ENCODE measurements around the gene SGPL1. TPM values are rescaled to one million over a fixed set of nuclear protein-coding genes. Genes with fewer than 3 reads are reported as not detected.

SGPL1 gene
- total RNA-seq, 2 experiments from 2014 or later: 13.7 to 16.6 TPM

- ATAC-seq (no peak), DNase-seq (no peak)
- H3K4me3 Mint-ChIP-seq: no peak overlapping the region
- intact Hi-C loops (cut with micrococcal nuclease): no loop called here
- H3K27ac Mint-ChIP-seq: no peak overlapping the region
- H3K4me1 Mint-ChIP-seq (ENCODE audit: low read depth): no peaks in the 10 kb centered on the region
- H3K27me3 Mint-ChIP-seq: peaks cover 20% of the 10 kb centered on the region
- ChIA-PET CTCF (interaction anchor here (0.7 to 0.8 kb wide), 2 partner anchors 11 to 369 kb away, joined by 3 read pairs; no protein-coding TSS in a partner anchor), POLR2A (no interaction called here)
- no peaks in the 10 kb centered on the region for H3K9me3 Mint-ChIP-seq
- no peaks in the 10 kb centered on the region for H3K36me3 Mint-ChIP-seq (ENCODE audit: low read depth)
- TF ChIP-seq, protein P1, sequence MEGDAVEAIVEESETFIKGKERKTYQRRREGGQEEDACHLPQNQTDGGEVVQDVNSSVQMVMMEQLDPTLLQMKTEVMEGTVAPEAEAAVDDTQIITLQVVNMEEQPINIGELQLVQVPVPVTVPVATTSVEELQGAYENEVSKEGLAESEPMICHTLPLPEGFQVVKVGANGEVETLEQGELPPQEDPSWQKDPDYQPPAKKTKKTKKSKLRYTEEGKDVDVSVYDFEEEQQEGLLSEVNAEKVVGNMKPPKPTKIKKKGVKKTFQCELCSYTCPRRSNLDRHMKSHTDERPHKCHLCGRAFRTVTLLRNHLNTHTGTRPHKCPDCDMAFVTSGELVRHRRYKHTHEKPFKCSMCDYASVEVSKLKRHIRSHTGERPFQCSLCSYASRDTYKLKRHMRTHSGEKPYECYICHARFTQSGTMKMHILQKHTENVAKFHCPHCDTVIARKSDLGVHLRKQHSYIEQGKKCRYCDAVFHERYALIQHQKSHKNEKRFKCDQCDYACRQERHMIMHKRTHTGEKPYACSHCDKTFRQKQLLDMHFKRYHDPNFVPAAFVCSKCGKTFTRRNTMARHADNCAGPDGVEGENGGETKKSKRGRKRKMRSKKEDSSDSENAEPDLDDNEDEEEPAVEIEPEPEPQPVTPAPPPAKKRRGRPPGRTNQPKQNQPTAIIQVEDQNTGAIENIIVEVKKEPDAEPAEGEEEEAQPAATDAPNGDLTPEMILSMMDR (IDR thresholded peaks at IDR 0.05): no peak
Measured at GRCh38 chr10:70797840-70798239, 17.9 kb upstream of the SGPL1 start.

DNA sequence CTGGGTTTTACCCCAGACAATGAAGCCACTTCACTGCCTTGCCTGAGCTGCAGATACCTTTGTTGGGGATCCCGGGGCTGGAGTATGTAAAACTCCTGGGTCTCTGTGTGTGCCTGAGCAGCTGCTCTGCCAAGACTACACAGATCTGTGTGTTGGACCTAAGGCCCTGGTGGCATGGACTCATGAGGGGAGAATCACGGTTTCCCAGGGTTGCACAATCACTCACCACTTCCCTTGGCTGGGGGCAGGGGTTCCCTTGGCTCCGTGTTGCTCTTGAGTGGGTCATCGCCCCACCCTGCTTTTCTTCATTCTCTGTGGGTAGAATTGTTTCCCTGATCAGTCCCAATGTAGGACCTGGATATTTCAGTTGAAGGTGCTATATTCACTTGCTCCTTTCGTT, 16.6 kb upstream of the SGPL1 start:
- H3K27me3 Mint-ChIP-seq: peaks cover 23% of the 10 kb centered on the region
- ATAC-seq: no peak
- no peak overlapping the region for H3K4me3 Mint-ChIP-seq
- no peaks in the 10 kb centered on the region for H3K4me1 Mint-ChIP-seq (ENCODE audit: low read depth)
- TF ChIP-seq, protein P1 (IDR thresholded peaks at IDR 0.05): no peak
- intact Hi-C loops (cut with micrococcal nuclease): no loop called here
- no peaks in the 10 kb centered on the region for H3K9me3 Mint-ChIP-seq
- CTCF ChIA-PET: no interaction called here
- no peaks in the 10 kb centered on the region for H3K36me3 Mint-ChIP-seq (ENCODE audit: low read depth)
- no peak overlapping the region for H3K27ac Mint-ChIP-seq
- POLR2A ChIA-PET: interaction anchor here (1.2 kb wide), 1 partner anchor 23 kb away, joined by 3 read pairs; no protein-coding TSS in a partner anchor
- DNase-seq: no peak

GRCh38 chr10:70801854-70802253, 13.9 kb upstream of the SGPL1 start:
- Mint-ChIP-seq H3K27me3 (peaks cover 26% of the 10 kb centered on the region), H3K36me3 (ENCODE audit: low read depth) (no peaks in the 10 kb centered on the region), H3K27ac (no peak overlapping the region), H3K4me3 (no peak overlapping the region), H3K9me3 (no peaks in the 10 kb centered on the region), H3K4me1 (ENCODE audit: low read depth) (no peaks in the 10 kb centered on the region)
- CTCF ChIA-PET: no interaction called here
- ATAC-seq: no peak
- DNase-seq: no peak
- TF ChIP-seq, protein P1 (IDR thresholded peaks at IDR 0.05): no peak
- intact Hi-C loops (cut with micrococcal nuclease): no loop called here
- POLR2A ChIA-PET: no interaction called here

- ChIA-PET CTCF (interaction anchor here (0.8 to 1.6 kb wide), 2 partner anchors 48 to 245 kb away, joined by 3 read pairs; no protein-coding TSS in a partner anchor), POLR2A (no interaction called here)
- no peaks in the 10 kb centered on the region for H3K36me3 Mint-ChIP-seq (ENCODE audit: low read depth)
- no peak overlapping the region for H3K27ac Mint-ChIP-seq
- no peak overlapping the region for H3K4me3 Mint-ChIP-seq
- intact Hi-C loops (cut with micrococcal nuclease): no loop called here
- TF ChIP-seq, protein P1 (IDR thresholded peaks at IDR 0.05): no peak
- H3K27me3 Mint-ChIP-seq: peaks cover 17% of the 10 kb centered on the region
- no peaks in the 10 kb centered on the region for H3K4me1 Mint-ChIP-seq (ENCODE audit: low read depth)
- ATAC-seq (no peak), DNase-seq (no peak)
- H3K9me3 Mint-ChIP-seq: no peaks in the 10 kb centered on the region
Measured at GRCh38 chr10:70803775-70804420, 11.8 kb upstream of the SGPL1 start.

DNA sequence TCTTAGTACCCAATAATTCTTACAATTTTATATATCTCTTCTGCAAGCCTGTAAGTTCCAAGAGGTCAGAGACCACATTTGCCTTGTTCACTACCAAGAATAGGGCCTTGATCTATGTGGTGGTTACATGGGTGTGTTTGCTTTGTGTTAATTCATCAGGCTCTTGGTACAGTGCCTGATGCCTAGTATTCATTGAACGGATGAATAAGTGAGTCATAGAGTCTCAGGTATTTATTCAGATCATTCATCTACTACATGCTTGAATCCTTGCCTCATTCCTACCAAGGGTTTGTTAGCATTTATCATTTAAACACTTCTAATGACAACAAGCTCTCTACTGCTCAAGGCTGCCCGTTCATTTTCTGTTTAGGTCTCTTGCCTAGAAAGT, 11.3 kb upstream of the SGPL1 start:
- Mint-ChIP-seq H3K36me3 (ENCODE audit: low read depth) (no peaks in the 10 kb centered on the region), H3K27ac (no peak overlapping the region), H3K27me3 (peaks cover 12% of the 10 kb centered on the region), H3K9me3 (no peaks in the 10 kb centered on the region), H3K4me3 (no peak overlapping the region), H3K4me1 (ENCODE audit: low read depth) (no peaks in the 10 kb centered on the region)
- CTCF ChIA-PET: interaction anchor here (0.8 to 1.6 kb wide), 3 partner anchors 12 to 246 kb away, joined by 3 read pairs; no protein-coding TSS in a partner anchor
- ATAC-seq (no peak), DNase-seq (no peak)
- TF ChIP-seq, protein P1 (IDR thresholded peaks at IDR 0.05): no peak
- intact Hi-C loops (cut with micrococcal nuclease): no loop called here
- POLR2A ChIA-PET: no interaction called here
